ENCODE data around the gene LTBP4. TPM values are rescaled to one million over a fixed set of nuclear protein-coding genes. Genes with fewer than 3 reads are reported as not detected.
"Not testable (repeated sequence)": the region's sequence is repeated elsewhere in the genome, so short reads cannot be mapped to it uniquely, and the experiment has no call there.

The LTBP4 gene
- total RNA-seq, 1 experiment from 2014 or later = 30.8 TPM

GRCh38 chr19:40650749-40651305 is 49.7 kb downstream of the LTBP4 start:
- H3K4me1 ChIP-seq = 0 out of 2 replicates have a peak, but pooled peaks cover under 1% of the 10 kb centered on the region
- Mint-ChIP-seq H3K4me3 (ENCODE audit: unreplicated experiment) (peak overlapping the region; percentile 29), H3K9me3 (ENCODE audit: unreplicated experiment) (peaks cover 9% of the 10 kb centered on the region), H3K4me1 (ENCODE audit: low read depth, unreplicated experiment) (peaks cover 7% of the 10 kb centered on the region), H3K36me3 (ENCODE audit: insufficient read depth, unreplicated experiment) (no peaks in the 10 kb centered on the region), H3K27ac (ENCODE audit: unreplicated experiment) (no peak overlapping the region), H3K27me3 (ENCODE audit: insufficient read depth, unreplicated experiment) (no peaks in the 10 kb centered on the region)
- H3K36me3 ChIP-seq (ENCODE audit: control insufficient read depth, insufficient read depth, low read length) = no peaks in the 10 kb centered on the region
- no peaks in the 10 kb centered on the region for H3K9me3 ChIP-seq
- no peak for DNase-seq
- BruUV-seq (replicated peaks) = no TSS peak
- CTCF ChIA-PET = no interaction called here
- TF ChIP-seq, protein P1, sequence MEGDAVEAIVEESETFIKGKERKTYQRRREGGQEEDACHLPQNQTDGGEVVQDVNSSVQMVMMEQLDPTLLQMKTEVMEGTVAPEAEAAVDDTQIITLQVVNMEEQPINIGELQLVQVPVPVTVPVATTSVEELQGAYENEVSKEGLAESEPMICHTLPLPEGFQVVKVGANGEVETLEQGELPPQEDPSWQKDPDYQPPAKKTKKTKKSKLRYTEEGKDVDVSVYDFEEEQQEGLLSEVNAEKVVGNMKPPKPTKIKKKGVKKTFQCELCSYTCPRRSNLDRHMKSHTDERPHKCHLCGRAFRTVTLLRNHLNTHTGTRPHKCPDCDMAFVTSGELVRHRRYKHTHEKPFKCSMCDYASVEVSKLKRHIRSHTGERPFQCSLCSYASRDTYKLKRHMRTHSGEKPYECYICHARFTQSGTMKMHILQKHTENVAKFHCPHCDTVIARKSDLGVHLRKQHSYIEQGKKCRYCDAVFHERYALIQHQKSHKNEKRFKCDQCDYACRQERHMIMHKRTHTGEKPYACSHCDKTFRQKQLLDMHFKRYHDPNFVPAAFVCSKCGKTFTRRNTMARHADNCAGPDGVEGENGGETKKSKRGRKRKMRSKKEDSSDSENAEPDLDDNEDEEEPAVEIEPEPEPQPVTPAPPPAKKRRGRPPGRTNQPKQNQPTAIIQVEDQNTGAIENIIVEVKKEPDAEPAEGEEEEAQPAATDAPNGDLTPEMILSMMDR (IDR thresholded peaks at IDR 0.05; ENCODE audit: insufficient read depth in 1 of 2, low read depth in 1 of 2, low read length in 1 of 2, severe bottlenecking in 1 of 2, unreplicated experiment in 1 of 2) = no peak
- no peak overlapping the region for H3K4me3 ChIP-seq (ENCODE audit: low read depth, low read length)
- POLR2A ChIA-PET = no interaction called here
- H3K27me3 ChIP-seq (replicated peaks; ENCODE audit: control insufficient read depth, insufficient read depth, low read length) = no peaks in the 10 kb centered on the region
- intact Hi-C loops (cut with micrococcal nuclease; ENCODE audit: unreplicated experiment) = no loop called here

DNA sequence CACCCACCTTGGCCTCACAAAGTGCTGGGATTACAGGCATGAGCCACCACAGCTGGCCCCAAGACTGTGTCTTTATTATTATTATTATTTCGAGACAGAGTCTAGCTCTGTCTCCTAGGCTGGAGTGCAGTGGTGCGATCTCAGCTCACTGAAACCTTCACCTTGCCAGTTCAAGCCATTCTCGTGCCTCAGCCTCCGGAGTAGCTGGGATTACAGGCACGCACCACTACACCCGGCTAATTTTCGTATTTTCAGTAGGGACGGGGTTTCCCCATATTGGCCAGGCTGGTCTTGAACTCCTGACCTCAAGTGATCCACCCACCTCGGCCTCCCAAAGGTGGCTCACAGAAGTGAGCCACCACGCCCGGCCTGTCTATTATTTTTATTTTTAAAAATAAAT is 51.1 kb downstream of the LTBP4 start:
- H3K27ac Mint-ChIP-seq (ENCODE audit: unreplicated experiment); H3K27me3 Mint-ChIP-seq (ENCODE audit: insufficient read depth, unreplicated experiment); H3K9me3 Mint-ChIP-seq (ENCODE audit: unreplicated experiment); H3K36me3 Mint-ChIP-seq (ENCODE audit: insufficient read depth, unreplicated experiment); DNase-seq; POLR2A ChIA-PET; H3K36me3 ChIP-seq (ENCODE audit: control insufficient read depth, insufficient read depth, low read length); intact Hi-C loops (cut with micrococcal nuclease; ENCODE audit: unreplicated experiment); H3K4me3 Mint-ChIP-seq (ENCODE audit: unreplicated experiment); H3K4me3 ChIP-seq (ENCODE audit: low read depth, low read length); BruUV-seq (replicated peaks); H3K4me1 Mint-ChIP-seq (ENCODE audit: low read depth, unreplicated experiment); H3K9me3 ChIP-seq; H3K27me3 ChIP-seq (replicated peaks; ENCODE audit: control insufficient read depth, insufficient read depth, low read length); CTCF ChIA-PET; H3K4me1 ChIP-seq: not testable (repeated sequence)

GRCh38 chr19:40655684-40656083 is 54.5 kb downstream of the LTBP4 start:
- H3K27me3 Mint-ChIP-seq (ENCODE audit: insufficient read depth, unreplicated experiment); H3K27me3 ChIP-seq (replicated peaks; ENCODE audit: control insufficient read depth, insufficient read depth, low read length); H3K27ac Mint-ChIP-seq (ENCODE audit: unreplicated experiment); H3K9me3 Mint-ChIP-seq (ENCODE audit: unreplicated experiment); DNase-seq; H3K4me1 ChIP-seq; H3K9me3 ChIP-seq; H3K36me3 Mint-ChIP-seq (ENCODE audit: insufficient read depth, unreplicated experiment); CTCF ChIA-PET; intact Hi-C loops (cut with micrococcal nuclease; ENCODE audit: unreplicated experiment); BruUV-seq (replicated peaks); H3K4me3 Mint-ChIP-seq (ENCODE audit: unreplicated experiment); H3K4me1 Mint-ChIP-seq (ENCODE audit: low read depth, unreplicated experiment); H3K36me3 ChIP-seq (ENCODE audit: control insufficient read depth, insufficient read depth, low read length); H3K4me3 ChIP-seq (ENCODE audit: low read depth, low read length); POLR2A ChIA-PET: not testable (repeated sequence)

DNA sequence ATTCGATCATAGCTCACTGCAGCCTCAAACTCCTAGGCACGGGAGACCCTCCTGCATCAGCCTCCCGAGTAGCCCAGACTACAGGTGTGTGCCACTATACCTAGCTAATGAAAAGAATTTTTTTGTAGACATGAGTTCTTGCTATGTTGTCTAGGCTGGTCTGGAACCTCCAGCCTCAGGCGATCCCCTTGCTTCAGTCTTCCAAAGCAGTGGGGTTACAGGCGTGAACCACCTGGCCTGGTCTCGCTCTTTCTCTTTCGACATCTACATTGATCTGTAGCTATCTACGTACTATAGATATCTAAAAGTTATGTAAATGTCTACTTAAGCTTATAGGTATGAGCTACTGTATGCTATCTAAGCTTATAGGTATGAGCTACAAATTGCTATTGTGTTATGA is 56.9 kb downstream of the LTBP4 start:
- peaks cover 8% of the 10 kb centered on the region for H3K36me3 Mint-ChIP-seq (ENCODE audit: insufficient read depth, unreplicated experiment)
- no peaks in the 10 kb centered on the region for H3K27me3 Mint-ChIP-seq (ENCODE audit: insufficient read depth, unreplicated experiment)
- ChIA-PET POLR2A (no interaction called here), CTCF (no interaction called here)
- Histone ChIP-seq H3K36me3 (ENCODE audit: control insufficient read depth, insufficient read depth, low read length) (no peaks in the 10 kb centered on the region), H3K9me3 (no peaks in the 10 kb centered on the region), H3K4me1 (no peaks in the 10 kb centered on the region), H3K4me3 (ENCODE audit: low read depth, low read length) (no peak overlapping the region), H3K27me3 (replicated peaks; ENCODE audit: control insufficient read depth, insufficient read depth, low read length) (no peaks in the 10 kb centered on the region)
- no peak for DNase-seq
- intact Hi-C loops (cut with micrococcal nuclease; ENCODE audit: unreplicated experiment) = no loop called here
- TF ChIP-seq, protein P1 (IDR thresholded peaks at IDR 0.05; ENCODE audit: insufficient read depth in 1 of 2, low read depth in 1 of 2, low read length in 1 of 2, severe bottlenecking in 1 of 2, unreplicated experiment in 1 of 2) = no peak
- no peak overlapping the region for H3K27ac Mint-ChIP-seq (ENCODE audit: unreplicated experiment)
- H3K4me1 Mint-ChIP-seq (ENCODE audit: low read depth, unreplicated experiment) = no peaks in the 10 kb centered on the region
- no peaks in the 10 kb centered on the region for H3K9me3 Mint-ChIP-seq (ENCODE audit: unreplicated experiment)
- no peak overlapping the region for H3K4me3 Mint-ChIP-seq (ENCODE audit: unreplicated experiment)
- no TSS peak for BruUV-seq (replicated peaks)
